Loucy (cell line): ENCODE results near the gene DNM3.

Experiments used
- CTCF ChIP-seq: fragments of 200-600 bp; sonication (generic); conservative IDR thresholded peaks from 2 replicates; pipeline ENCODE4 v1.5.1; 2014; ENCODE audit warnings: mild to moderate bottlenecking, antibody characterized with exemption, low read length
- EZH2phosphoT487 ChIP-seq: fragments of 200-600 bp; IDR thresholded peaks from 2 replicates; pipeline ENCODE4 v1.6.1; 2018; ENCODE audit warnings: antibody characterized with exemption, mild to moderate bottlenecking, moderate library complexity, borderline replicate concordance

- TF ChIP-seq CTCF (no peak), EZH2phosphoT487 (no peak)
Observed at GRCh38 chr1:172384656-172385055, 543.4 kb downstream of the DNM3 start.
